Ectodermal cell (in vitro differentiated cells): ENCODE data around the gene TBC1D7.
"Not testable (repeated sequence)": the region's sequence is repeated elsewhere in the genome, so short reads cannot be mapped to it uniquely, and the experiment has no call there.

Experiments
- H3K27ac ChIP-seq: 2 replicates; pipeline ENCODE4 v1.7.0; 2013; ENCODE audit warnings: mild to moderate bottlenecking, low read depth, low read length; ENCODE audit not compliant: insufficient read depth, poor library complexity, severe bottlenecking
- H3K27me3 ChIP-seq: 2 replicates; pipeline ENCODE4 v1.7.0; 2013; ENCODE audit warnings: mild to moderate bottlenecking, low read length; ENCODE audit not compliant: insufficient read depth, control insufficient read depth, poor library complexity, severe bottlenecking
- H3K36me3 ChIP-seq: one replicate; pipeline ENCODE4 v1.7.0; 2013; ENCODE audit warnings: low read length; ENCODE audit not compliant: control insufficient read depth, insufficient read depth
- H3K4me1 ChIP-seq: one replicate; pipeline ENCODE4 v1.7.0; 2013; ENCODE audit warnings: low read length; ENCODE audit not compliant: control insufficient read depth, insufficient read depth
- H3K4me3 ChIP-seq: 2 replicates; pipeline ENCODE4 v1.7.0; 2013; ENCODE audit warnings: low read depth, low read length, control low read depth; ENCODE audit not compliant: insufficient read depth
- H3K9me3 ChIP-seq: 2 replicates; pipeline ENCODE4 v1.7.0; 2013; ENCODE audit warnings: mild to moderate bottlenecking, low read length, moderate library complexity; ENCODE audit not compliant: control insufficient read depth
- WGBS, 2 experiments: methylation state at CpG; one replicate each; pipeline ENCODE4 v1.1.7; 2013; ENCODE audit warnings: missing lambda C conversion rate in 2 of 2; 5-methylcytosine and 5-hydroxymethylcytosine counted together

The TBC1D7 gene

GRCh38 chr6:13342414-13343019, 14.2 kb upstream of the TBC1D7 start:
- H3K27me3 ChIP-seq, result no peaks in the 10 kb centered on the region
- no peak overlapping the region for H3K4me3 ChIP-seq
- H3K27ac ChIP-seq, result no peak overlapping the region
- no peaks in the 10 kb centered on the region for H3K4me1 ChIP-seq
- no peaks in the 10 kb centered on the region for H3K36me3 ChIP-seq
- WGBS, 2 experiments, result 83 to 87% methylated on average over 5 of the region's 5 CpGs
- H3K9me3 ChIP-seq, result no peaks in the 10 kb centered on the region

GRCh38 chr6:13339863-13340630, 11.7 kb upstream of the TBC1D7 start:
- WGBS, 2 experiments, result 92 to 96% methylated on average over 8 of the region's 8 CpGs
- Histone ChIP-seq H3K36me3 (no peaks in the 10 kb centered on the region), H3K4me1 (no peaks in the 10 kb centered on the region), H3K4me3 (no peak overlapping the region), H3K27ac (no peak overlapping the region), H3K9me3 (no peaks in the 10 kb centered on the region), H3K27me3 (no peaks in the 10 kb centered on the region)

GRCh38 chr6:13338038-13338437, 9.7 kb upstream of the TBC1D7 start:
- Histone ChIP-seq H3K36me3 (no peaks in the 10 kb centered on the region), H3K27me3 (no peaks in the 10 kb centered on the region), H3K4me1 (no peaks in the 10 kb centered on the region), H3K9me3 (no peaks in the 10 kb centered on the region), H3K4me3 (no peak overlapping the region), H3K27ac (no peak overlapping the region)
- WGBS, 2 experiments, result 88 to 98% methylated on average over 5 of the region's 5 CpGs

GRCh38 chr6:13336553-13336952, 8.2 kb upstream of the TBC1D7 start:
- Histone ChIP-seq H3K36me3 (no peaks in the 10 kb centered on the region), H3K27me3 (no peaks in the 10 kb centered on the region), H3K27ac (no peak overlapping the region), H3K4me3 (no peak overlapping the region), H3K9me3 (no peaks in the 10 kb centered on the region), H3K4me1 (no peaks in the 10 kb centered on the region)
- 34 to 39% methylated on average over 11 of the region's 11 CpGs for WGBS, 2 experiments

GRCh38 chr6:13334953-13335352, 6.6 kb upstream of the TBC1D7 start:
- no peaks in the 10 kb centered on the region for H3K9me3 ChIP-seq
- H3K4me3 ChIP-seq, result no peak overlapping the region
- H3K27me3 ChIP-seq, result no peaks in the 10 kb centered on the region
- no peaks in the 10 kb centered on the region for H3K4me1 ChIP-seq
- no peaks in the 10 kb centered on the region for H3K36me3 ChIP-seq
- 76% methylated on average over 3 of the region's 3 CpGs for WGBS, 2 experiments
- H3K27ac ChIP-seq, result no peak overlapping the region

GRCh38 chr6:13332349-13332706, 4.0 kb upstream of the TBC1D7 start:
- no peaks in the 10 kb centered on the region for H3K4me1 ChIP-seq
- H3K4me3 ChIP-seq, result no peak overlapping the region
- H3K27me3 ChIP-seq, result no peaks in the 10 kb centered on the region
- no peaks in the 10 kb centered on the region for H3K9me3 ChIP-seq
- H3K27ac ChIP-seq, result no peak overlapping the region
- whole genome bisulfite sequencing, 2 experiments, result 98 to 100% methylated on average over 2 of the region's 2 CpGs
- H3K36me3 ChIP-seq, result no peaks in the 10 kb centered on the region

- Histone ChIP-seq H3K4me3 (no peak overlapping the region), H3K9me3 (no peaks in the 10 kb centered on the region), H3K27ac (no peak overlapping the region), H3K36me3 (no peaks in the 10 kb centered on the region), H3K4me1 (peaks cover 3% of the 10 kb centered on the region), H3K27me3 (no peaks in the 10 kb centered on the region)
- WGBS, 2 experiments, result 82 to 84% methylated on average over 12 to 13 of the region's 13 CpGs
Measured at GRCh38 chr6:13331516-13332348, 3.4 kb upstream of the TBC1D7 start.

- Histone ChIP-seq H3K36me3 (peaks cover 22% of the 10 kb centered on the region), H3K4me1 (peaks cover 5% of the 10 kb centered on the region), H3K27me3 (no peaks in the 10 kb centered on the region), H3K4me3 (peak overlapping the region; percentile 86), H3K9me3 (no peaks in the 10 kb centered on the region), H3K27ac (no peak overlapping the region)
- WGBS, 2 experiments, result 0% methylated on average over 1 to 2 of the region's 2 CpGs
Measured at GRCh38 chr6:13328875-13329183, 492 bp upstream of the TBC1D7 start.

- WGBS, 2 experiments, result 5% methylated on average over 10 of the region's 10 CpGs
Measured at GRCh38 chr6:13327691-13328075, 654 bp downstream of the TBC1D7 start.

GRCh38 chr6:13326031-13326586, 2.2 kb downstream of the TBC1D7 start:
- WGBS, 2 experiments, result 86 to 95% methylated on average over 2 to 3 of the region's 3 CpGs
- peaks cover 40% of the 10 kb centered on the region for H3K36me3 ChIP-seq
- not testable (repeated sequence) for H3K4me3 ChIP-seq, H3K27me3 ChIP-seq, H3K9me3 ChIP-seq, H3K27ac ChIP-seq, H3K4me1 ChIP-seq

More at GRCh38 chr6:13327691-13328075, 654 bp downstream of the TBC1D7 start:
- Histone ChIP-seq H3K9me3 (no peaks in the 10 kb centered on the region), H3K4me1 (peaks cover 5% of the 10 kb centered on the region), H3K36me3 (peaks cover 26% of the 10 kb centered on the region), H3K4me3 (peak overlapping the region; percentile 86), H3K27ac (peak overlapping the region; percentile 94), H3K27me3 (no peaks in the 10 kb centered on the region)
